AG10803 (cell line): ENCODE data around the gene MMP27.

ENCODE experiments used
- DNase-seq: peaks from one replicate; pipeline ENCODE4 v3.0.0; 2010; ENCODE audit warnings: low read depth
- H3K4me3 ChIP-seq: 2 replicates; pipeline ENCODE4 v1.5.1; 2011; ENCODE audit warnings: mild to moderate bottlenecking, low read length, control low read depth
- CTCF ChIP-seq: conservative IDR thresholded peaks from 2 replicates; pipeline ENCODE4 v1.5.1; 2011; ENCODE audit warnings: mild to moderate bottlenecking, low read length, control low read depth, inconsistent platforms

MMP27 gene

GRCh38 chr11:102685754-102686153, 19.8 kb downstream of the MMP27 start:
- no peak for TF ChIP-seq CTCF
- no peak for DNase-seq

DNA sequence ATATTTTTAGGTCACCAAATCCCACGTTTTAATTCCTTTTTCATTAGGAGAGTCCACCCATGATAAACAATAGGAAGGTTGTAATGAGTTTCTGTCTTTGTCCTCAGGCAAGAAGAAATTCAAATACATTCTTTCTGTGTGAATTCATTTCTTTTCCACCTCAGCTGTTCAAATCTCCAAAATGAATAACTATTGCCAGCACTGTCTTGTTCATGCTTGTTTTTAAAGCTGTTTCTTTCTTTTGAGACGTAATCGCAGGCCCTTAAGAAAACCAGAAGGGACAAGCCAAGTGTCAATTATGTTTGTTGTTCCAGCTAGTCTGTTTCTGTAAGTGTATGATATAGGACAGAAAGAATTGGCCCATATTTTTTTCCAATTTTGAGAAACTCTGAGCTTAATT, 20.2 kb downstream of the MMP27 start:
- TF ChIP-seq CTCF: no peak
- no peak for DNase-seq

More at GRCh38 chr11:102685754-102686153, 19.8 kb downstream of the MMP27 start:
- H3K4me3 ChIP-seq: no peak overlapping the region

DNA sequence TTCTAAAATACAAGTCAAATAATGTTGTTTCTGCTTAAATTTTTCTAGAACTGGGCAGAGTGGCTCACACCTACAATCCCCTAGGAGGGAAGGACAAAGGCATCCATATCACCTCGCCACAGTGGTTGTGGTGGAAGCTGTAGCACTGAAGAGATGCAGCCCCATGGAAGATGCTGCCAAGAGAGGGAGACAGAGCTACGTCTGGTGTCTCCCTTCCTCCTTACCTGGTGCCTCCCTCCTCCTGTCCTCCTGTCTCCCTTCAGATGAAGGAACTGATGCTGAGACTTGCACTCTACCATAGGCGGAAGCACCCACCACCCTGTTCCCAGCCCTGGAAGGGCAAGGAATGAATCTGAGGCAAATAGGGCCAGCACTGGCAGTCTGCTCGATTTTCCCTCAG, 22.3 kb downstream of the MMP27 start:
- no peak overlapping the region for H3K4me3 ChIP-seq
- DNase-seq: no peak
- no peak for TF ChIP-seq CTCF

More for the DNA sequence above, 20.2 kb downstream of the MMP27 start:
- H3K4me3 ChIP-seq: no peak overlapping the region

DNA sequence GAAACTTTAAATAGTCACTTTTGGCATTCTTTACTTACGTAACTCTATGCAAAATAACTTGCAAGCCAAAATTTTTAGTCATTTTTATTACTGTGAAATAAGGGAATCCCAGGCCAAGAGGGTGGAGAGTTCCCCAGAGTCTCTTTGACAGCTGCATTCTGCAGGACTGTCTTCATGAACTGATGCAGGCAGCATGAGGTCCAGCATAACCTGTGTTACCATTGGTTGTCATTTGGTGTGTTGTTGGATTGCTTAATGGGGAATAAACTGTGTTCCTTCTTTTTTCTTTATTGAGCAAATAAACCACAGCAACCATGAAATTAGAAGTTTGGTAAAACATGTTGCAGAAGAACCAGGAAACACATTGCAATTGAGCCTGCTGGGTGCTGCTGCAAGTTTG, 24.6 kb downstream of the MMP27 start:
- TF ChIP-seq CTCF: no peak
- peak; percentile 79 for DNase-seq
- no peak overlapping the region for H3K4me3 ChIP-seq

DNA sequence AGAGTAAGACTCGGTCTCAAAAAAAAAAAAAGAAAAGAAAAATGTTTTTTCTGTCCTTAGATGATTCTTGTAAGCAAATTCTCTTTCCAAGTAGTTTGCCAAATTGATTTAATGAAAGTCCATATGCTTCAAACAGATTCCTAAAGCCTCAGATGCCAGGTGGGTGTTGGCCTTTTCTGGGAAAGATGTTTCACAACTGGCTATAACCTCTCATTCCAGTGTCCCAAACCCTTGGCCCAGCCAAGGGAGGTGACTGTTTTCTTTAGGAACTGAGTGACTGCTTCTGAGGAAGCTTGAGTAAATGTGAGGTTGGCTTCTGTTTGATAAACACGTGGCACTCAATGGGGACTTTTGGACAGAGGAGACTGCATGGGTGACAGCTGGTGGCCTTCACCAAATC, 27.5 kb downstream of the MMP27 start:
- peak; percentile 13 for DNase-seq
- TF ChIP-seq CTCF: no peak
- H3K4me3 ChIP-seq: no peak overlapping the region

DNA sequence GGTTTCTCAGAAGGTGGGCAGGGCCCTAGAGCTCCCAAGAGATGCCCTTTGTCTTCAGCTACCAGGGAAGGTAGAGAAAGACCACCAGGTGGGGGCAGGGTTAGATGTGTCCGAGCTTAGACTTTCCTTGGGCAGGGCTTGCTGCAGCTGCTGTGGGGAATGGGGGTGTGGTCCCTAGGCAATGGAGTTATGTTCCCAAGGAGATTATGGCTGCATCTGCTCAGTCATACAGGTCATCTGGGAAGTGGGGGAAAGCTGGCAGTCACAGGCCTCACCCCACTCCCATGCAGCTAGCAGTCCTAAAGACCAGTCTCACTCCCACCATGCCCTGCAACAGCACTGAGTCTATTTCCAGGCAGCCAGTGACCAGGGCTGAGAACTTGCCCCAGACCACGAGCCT, 29.5 kb downstream of the MMP27 start:
- DNase-seq: no peak
- no peak for TF ChIP-seq CTCF
- no peak overlapping the region for H3K4me3 ChIP-seq

DNA sequence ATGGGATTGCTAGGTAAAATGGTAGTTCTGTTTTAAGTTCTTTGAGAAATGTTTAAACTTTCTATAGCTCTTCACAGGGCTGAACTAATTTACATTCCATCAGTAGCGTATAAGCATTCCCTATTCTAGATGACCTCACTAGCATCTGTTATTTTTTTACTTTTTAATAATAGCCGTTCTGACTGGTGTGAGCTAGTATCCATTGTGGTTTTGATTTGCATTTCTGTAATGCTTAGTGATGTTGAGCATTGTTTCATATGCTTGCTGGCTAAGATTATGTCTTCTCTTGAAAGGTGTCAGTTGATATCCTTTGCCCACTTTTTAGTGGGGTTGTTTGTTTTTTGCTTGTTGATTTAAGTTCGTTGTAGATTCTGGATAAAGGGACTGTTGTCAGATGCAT, 35.9 kb downstream of the MMP27 start:
- no peak for TF ChIP-seq CTCF
- DNase-seq: peak; percentile 32
- H3K4me3 ChIP-seq: no peak overlapping the region
